ENCODE results near the gene OTUD4.

OTUD4 gene

DNA sequence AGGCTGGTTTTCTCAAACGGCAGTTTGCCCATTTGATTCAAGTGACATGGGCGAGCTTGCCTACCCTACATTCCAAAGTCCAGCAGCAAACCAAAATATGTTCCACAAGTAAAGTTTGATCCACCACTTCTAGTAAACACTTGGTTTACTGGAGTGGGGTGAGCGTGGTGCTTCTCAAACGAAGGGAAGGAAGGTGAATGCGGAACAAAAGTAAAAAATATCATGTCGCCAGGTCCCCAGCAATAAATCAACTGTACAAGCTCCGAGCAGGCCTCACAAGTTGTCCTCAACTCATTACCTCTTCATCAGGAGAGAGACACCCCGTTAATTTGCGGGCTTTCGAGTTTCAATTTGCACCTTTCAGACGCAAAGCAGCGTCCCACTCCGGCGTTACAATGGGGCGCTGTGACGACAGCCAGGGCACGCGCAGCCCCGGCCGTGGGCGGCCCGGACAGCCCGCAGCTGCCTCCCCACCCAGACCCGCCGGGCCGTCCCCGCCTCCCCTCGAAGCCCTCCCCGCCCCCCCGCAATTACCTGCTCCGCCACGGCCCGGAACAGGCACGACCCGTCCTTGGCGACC is 1.0 kb downstream of the OTUD4 start:
- Histone ChIP-seq H3K9me3 (ENCODE audit: control extremely low read depth in 1 of 5, control insufficient read depth in 4 of 5, insufficient read depth in 2 of 5, low read depth in 1 of 5, low read length in 4 of 5) (no peaks in the 10 kb centered on the region), H3K4me3 (ENCODE audit: control insufficient read depth in 1 of 7, extremely low read depth in 1 of 7, insufficient read depth in 4 of 7, low read depth in 2 of 7, low read length in 6 of 7) (peak overlapping the region; percentile 63 to 95 (median 86)), H3K4me1 (ENCODE audit: control extremely low read depth in 1 of 4, control insufficient read depth in 4 of 4, insufficient read depth in 4 of 4, low read length in 3 of 4) (peaks cover 28 to 35% (median 32%) of the 10 kb centered on the region in 4 experiments), H3K27ac (ENCODE audit: insufficient read depth in 1 of 2, low read depth in 1 of 2, low read length in 2 of 2, poor library complexity in 1 of 2, severe bottlenecking in 2 of 2) (peak overlapping the region; percentile 76 to 94), H3K27me3 (replicated peaks in 2 of 5; ENCODE audit: control insufficient read depth in 4 of 5, insufficient read depth in 5 of 5, low read length in 4 of 5) (no peaks in the 10 kb centered on the region), H3K36me3 (ENCODE audit: control insufficient read depth in 4 of 4, insufficient read depth in 4 of 4, low read length in 3 of 4) (peaks cover 0 to under 1% (median 0%) of the 10 kb centered on the region in 4 experiments)
- ChIA-PET CTCF (interaction anchor here (1.5 to 2.2 kb wide), 3 partner anchors 9 to 430 kb away, joined by 4 to 5 read pairs (median 5); no protein-coding TSS in a partner anchor), POLR2A (interaction anchor here (0.6 to 0.9 kb wide), 4 partner anchors 9 to 847 kb away, joined by 3 to 8 read pairs (median 6); no protein-coding TSS in a partner anchor)
- DNase-seq: peak; percentile 57 to 80 (median 73)
- WGBS (ENCODE audit: insufficient coverage): 0% methylated on average over 21 of the region's 36 CpGs

GRCh38 chr4:145178740-145179280 is 1.6 kb downstream of the OTUD4 start:
- DNase-seq: peak in 1 of 3 donors; percentile 6
- peak overlapping the region in 6 of 7 experiments; percentile 76 to 95 (median 86) for H3K4me3 ChIP-seq (ENCODE audit: control insufficient read depth in 1 of 7, extremely low read depth in 1 of 7, insufficient read depth in 4 of 7, low read depth in 2 of 7, low read length in 6 of 7)
- peak overlapping the region; percentile 76 to 94 for H3K27ac ChIP-seq (ENCODE audit: insufficient read depth in 1 of 2, low read depth in 1 of 2, low read length in 2 of 2, poor library complexity in 1 of 2, severe bottlenecking in 2 of 2)
- ChIA-PET CTCF (interaction anchor here (1.5 to 2.2 kb wide), 4 partner anchors 8 to 431 kb away, joined by 3 to 5 read pairs (median 4); no protein-coding TSS in a partner anchor), POLR2A (interaction anchor here (0.6 to 0.9 kb wide), 4 partner anchors 9 to 848 kb away, joined by 3 to 8 read pairs (median 6); no protein-coding TSS in a partner anchor)
- WGBS (ENCODE audit: insufficient coverage): no CpG with 5 or more reads among the region's 5 CpGs
- H3K36me3 ChIP-seq (ENCODE audit: control insufficient read depth in 4 of 4, insufficient read depth in 4 of 4, low read length in 3 of 4): peaks cover 0 to 6% (median 3%) of the 10 kb centered on the region in 4 experiments
- no peaks in the 10 kb centered on the region for H3K9me3 ChIP-seq (ENCODE audit: control extremely low read depth in 1 of 5, control insufficient read depth in 4 of 5, insufficient read depth in 2 of 5, low read depth in 1 of 5, low read length in 4 of 5)
- peaks cover 28 to 35% (median 32%) of the 10 kb centered on the region in 4 experiments for H3K4me1 ChIP-seq (ENCODE audit: control extremely low read depth in 1 of 4, control insufficient read depth in 4 of 4, insufficient read depth in 4 of 4, low read length in 3 of 4)
- no peaks in the 10 kb centered on the region for H3K27me3 ChIP-seq (replicated peaks in 2 of 5; ENCODE audit: control insufficient read depth in 4 of 5, insufficient read depth in 5 of 5, low read length in 4 of 5)

- whole genome bisulfite sequencing (ENCODE audit: insufficient coverage): 10% methylated on average over 8 of the region's 9 CpGs
- H3K36me3 ChIP-seq (ENCODE audit: control insufficient read depth in 4 of 4, insufficient read depth in 4 of 4, low read length in 3 of 4): peaks cover 0 to 12% (median 7%) of the 10 kb centered on the region in 4 experiments
- peak in 2 of 3 donors; percentile 61 for DNase-seq
- no peaks in the 10 kb centered on the region for H3K27me3 ChIP-seq (replicated peaks in 2 of 5; ENCODE audit: control insufficient read depth in 4 of 5, insufficient read depth in 5 of 5, low read length in 4 of 5)
- H3K27ac ChIP-seq (ENCODE audit: insufficient read depth in 1 of 2, low read depth in 1 of 2, low read length in 2 of 2, poor library complexity in 1 of 2, severe bottlenecking in 2 of 2): peak overlapping the region; percentile 76 to 94
- peaks cover 28 to 35% (median 31%) of the 10 kb centered on the region in 4 experiments for H3K4me1 ChIP-seq (ENCODE audit: control extremely low read depth in 1 of 4, control insufficient read depth in 4 of 4, insufficient read depth in 4 of 4, low read length in 3 of 4)
- ChIA-PET CTCF (interaction anchor here (1.5 to 3.4 kb wide), 6 partner anchors 8 to 439 kb away, joined by 3 to 11 read pairs (median 5); no protein-coding TSS in a partner anchor), POLR2A (interaction anchor here (0.6 to 0.8 kb wide), 2 partner anchors 304 to 1154 kb away, joined by 3 to 4 read pairs; no protein-coding TSS in a partner anchor)
- H3K9me3 ChIP-seq (ENCODE audit: control extremely low read depth in 1 of 5, control insufficient read depth in 4 of 5, insufficient read depth in 2 of 5, low read depth in 1 of 5, low read length in 4 of 5): no peaks in the 10 kb centered on the region
- H3K4me3 ChIP-seq (ENCODE audit: control insufficient read depth in 1 of 7, extremely low read depth in 1 of 7, insufficient read depth in 4 of 7, low read depth in 2 of 7, low read length in 6 of 7): peak overlapping the region in 6 of 7 experiments; percentile 76 to 95 (median 86)
Measured at GRCh38 chr4:145177906-145178538, 2.4 kb downstream of the OTUD4 start.

DNA sequence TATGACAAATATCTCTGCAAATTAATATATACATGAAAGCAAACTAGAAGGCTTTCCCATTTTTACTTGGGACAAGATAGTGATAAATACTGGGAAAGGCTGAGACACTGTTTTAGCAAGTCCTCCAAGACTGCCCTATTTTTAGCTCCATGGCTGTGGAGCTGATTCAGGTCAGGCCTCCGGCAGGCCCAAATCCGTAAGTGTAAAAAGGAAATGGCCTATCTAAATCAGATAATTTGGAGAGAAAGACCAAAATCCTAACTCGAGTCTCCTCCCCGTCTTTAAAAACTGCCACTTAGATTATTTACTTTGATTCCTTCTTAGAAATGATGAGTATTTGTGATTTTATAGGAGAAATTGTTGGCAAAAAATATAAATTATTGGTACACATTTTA is 2.9 kb downstream of the OTUD4 start:
- no peaks in the 10 kb centered on the region for H3K9me3 ChIP-seq (ENCODE audit: control extremely low read depth in 1 of 5, control insufficient read depth in 4 of 5, insufficient read depth in 2 of 5, low read depth in 1 of 5, low read length in 4 of 5)
- CTCF ChIA-PET: interaction anchor here (1.7 to 3.4 kb wide), 5 partner anchors 14 to 440 kb away, joined by 3 to 11 read pairs (median 5); no protein-coding TSS in a partner anchor
- 0% methylated on average over 2 of the region's 4 CpGs for WGBS (ENCODE audit: insufficient coverage)

DNA sequence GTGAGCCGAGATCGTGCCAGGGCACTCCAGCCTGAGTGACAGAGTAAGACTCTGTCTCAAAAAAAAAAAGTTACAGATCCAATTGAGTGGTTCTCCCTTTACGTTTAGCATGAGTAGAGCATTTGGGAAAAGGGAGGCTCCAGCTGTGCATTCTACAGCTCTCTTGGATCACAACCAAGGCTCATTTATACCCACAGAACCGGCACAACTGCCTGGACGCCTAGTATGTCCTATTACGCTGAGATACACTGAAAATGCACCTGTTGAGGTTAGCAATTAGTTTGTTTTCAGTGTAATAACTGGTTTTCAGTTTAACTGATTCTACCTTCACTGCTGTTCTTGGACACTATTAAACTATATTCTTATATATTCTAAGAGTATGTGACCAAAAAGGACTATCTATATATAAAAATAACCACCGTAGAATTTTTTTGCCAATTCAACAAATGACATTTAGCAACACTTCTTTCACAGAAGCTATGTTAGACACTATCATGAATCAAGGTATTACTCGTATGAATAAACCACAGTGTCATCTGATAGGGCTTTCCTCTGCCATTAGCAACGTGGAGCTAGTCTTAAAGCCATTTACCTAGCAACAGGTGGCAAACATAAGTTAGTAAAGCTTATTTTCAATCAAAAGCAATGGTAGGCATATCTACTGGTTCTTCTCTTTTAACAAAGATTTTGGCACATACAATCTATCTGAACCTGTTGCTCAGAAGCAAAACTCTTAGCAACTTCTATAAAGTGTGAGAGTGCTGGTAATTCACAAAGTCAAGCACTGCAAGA is 3.6 kb downstream of the OTUD4 start:
- peaks cover 28 to 35% (median 30%) of the 10 kb centered on the region in 4 experiments for H3K4me1 ChIP-seq (ENCODE audit: control extremely low read depth in 1 of 4, control insufficient read depth in 4 of 4, insufficient read depth in 4 of 4, low read length in 3 of 4)
- CTCF ChIA-PET: interaction anchor here (1.7 to 3.4 kb wide), 4 partner anchors 15 to 441 kb away, joined by 3 to 11 read pairs (median 5); no protein-coding TSS in a partner anchor
- DNase-seq: peak in 2 of 3 donors; percentile 26 to 47
- H3K4me3 ChIP-seq (ENCODE audit: control insufficient read depth in 1 of 7, extremely low read depth in 1 of 7, insufficient read depth in 4 of 7, low read depth in 2 of 7, low read length in 6 of 7): peak overlapping the region in 6 of 7 experiments; percentile 76 to 95 (median 86)
- H3K36me3 ChIP-seq (ENCODE audit: control insufficient read depth in 4 of 4, insufficient read depth in 4 of 4, low read length in 3 of 4): peaks cover 2 to 15% (median 10%) of the 10 kb centered on the region in 4 experiments
- WGBS (ENCODE audit: insufficient coverage): 60% methylated on average over 6 of the region's 9 CpGs
- no peaks in the 10 kb centered on the region for H3K9me3 ChIP-seq (ENCODE audit: control extremely low read depth in 1 of 5, control insufficient read depth in 4 of 5, insufficient read depth in 2 of 5, low read depth in 1 of 5, low read length in 4 of 5)
- no peaks in the 10 kb centered on the region for H3K27me3 ChIP-seq (replicated peaks in 2 of 5; ENCODE audit: control insufficient read depth in 4 of 5, insufficient read depth in 5 of 5, low read length in 4 of 5)
- POLR2A ChIA-PET: interaction anchor here (0.8 kb wide), 1 partner anchor 9 kb away, joined by 4 read pairs; no protein-coding TSS in a partner anchor
- H3K27ac ChIP-seq (ENCODE audit: insufficient read depth in 1 of 2, low read depth in 1 of 2, low read length in 2 of 2, poor library complexity in 1 of 2, severe bottlenecking in 2 of 2): peak overlapping the region; percentile 44 to 94

More for the DNA sequence above, 2.9 kb downstream of the OTUD4 start:
- Histone ChIP-seq H3K36me3 (ENCODE audit: control insufficient read depth in 4 of 4, insufficient read depth in 4 of 4, low read length in 3 of 4) (peaks cover 0 to 13% (median 7%) of the 10 kb centered on the region in 4 experiments), H3K4me3 (ENCODE audit: control insufficient read depth in 1 of 7, extremely low read depth in 1 of 7, insufficient read depth in 4 of 7, low read depth in 2 of 7, low read length in 6 of 7) (peak overlapping the region in 6 of 7 experiments; percentile 76 to 95 (median 86)), H3K4me1 (ENCODE audit: control extremely low read depth in 1 of 4, control insufficient read depth in 4 of 4, insufficient read depth in 4 of 4, low read length in 3 of 4) (peaks cover 28 to 35% (median 30%) of the 10 kb centered on the region in 4 experiments), H3K27ac (ENCODE audit: insufficient read depth in 1 of 2, low read depth in 1 of 2, low read length in 2 of 2, poor library complexity in 1 of 2, severe bottlenecking in 2 of 2) (peak overlapping the region; percentile 44 to 94), H3K27me3 (replicated peaks in 2 of 5; ENCODE audit: control insufficient read depth in 4 of 5, insufficient read depth in 5 of 5, low read length in 4 of 5) (no peaks in the 10 kb centered on the region)
- POLR2A ChIA-PET: interaction anchor here (0.8 kb wide), 2 partner anchors 9 to 305 kb away, joined by 4 read pairs; no protein-coding TSS in a partner anchor
- peak in 1 of 3 donors; percentile 42 for DNase-seq

GRCh38 chr4:145171911-145172310 is 8.5 kb downstream of the OTUD4 start:
- POLR2A ChIA-PET: no interaction called here
- peaks cover 8 to 46% (median 28%) of the 10 kb centered on the region in 4 experiments for H3K36me3 ChIP-seq (ENCODE audit: control insufficient read depth in 4 of 4, insufficient read depth in 4 of 4, low read length in 3 of 4)
- CTCF ChIA-PET: interaction anchor here (1.0 to 1.4 kb wide), 3 partner anchors 12 to 25 kb away, joined by 3 to 4 read pairs (median 3); no protein-coding TSS in a partner anchor

More at GRCh38 chr4:145171911-145172310, 8.5 kb downstream of the OTUD4 start:
- DNase-seq: no peak
- no peak overlapping the region for H3K4me3 ChIP-seq (ENCODE audit: control insufficient read depth in 1 of 7, extremely low read depth in 1 of 7, insufficient read depth in 4 of 7, low read depth in 2 of 7, low read length in 6 of 7)
- no peak overlapping the region for H3K27ac ChIP-seq (ENCODE audit: insufficient read depth in 1 of 2, low read depth in 1 of 2, low read length in 2 of 2, poor library complexity in 1 of 2, severe bottlenecking in 2 of 2)
- 71% methylated on average over 1 of the region's 1 CpG for WGBS (ENCODE audit: insufficient coverage)
- H3K27me3 ChIP-seq (replicated peaks in 2 of 5; ENCODE audit: control insufficient read depth in 4 of 5, insufficient read depth in 5 of 5, low read length in 4 of 5): no peaks in the 10 kb centered on the region
- H3K9me3 ChIP-seq (ENCODE audit: control extremely low read depth in 1 of 5, control insufficient read depth in 4 of 5, insufficient read depth in 2 of 5, low read depth in 1 of 5, low read length in 4 of 5): no peaks in the 10 kb centered on the region
- H3K4me1 ChIP-seq (ENCODE audit: control extremely low read depth in 1 of 4, control insufficient read depth in 4 of 4, insufficient read depth in 4 of 4, low read length in 3 of 4): peaks cover 4 to 10% (median 5%) of the 10 kb centered on the region in 4 experiments
